HTERT RPE-1 (cell line): ENCODE data around the gene RSRC1.
"Not testable (repeated sequence)": the region's sequence is repeated elsewhere in the genome, so short reads cannot be mapped to it uniquely, and the experiment has no call there.

ENCODE experiments used
- in situ Hi-C: fragments of 300-500 bp; cut with MboI; formaldehyde crosslinking; loops from 4 replicates; pipeline ENCODE4 v1.14.3; 2020; ENCODE audit warnings: low sequenced_read_pairs

The RSRC1 gene

DNA sequence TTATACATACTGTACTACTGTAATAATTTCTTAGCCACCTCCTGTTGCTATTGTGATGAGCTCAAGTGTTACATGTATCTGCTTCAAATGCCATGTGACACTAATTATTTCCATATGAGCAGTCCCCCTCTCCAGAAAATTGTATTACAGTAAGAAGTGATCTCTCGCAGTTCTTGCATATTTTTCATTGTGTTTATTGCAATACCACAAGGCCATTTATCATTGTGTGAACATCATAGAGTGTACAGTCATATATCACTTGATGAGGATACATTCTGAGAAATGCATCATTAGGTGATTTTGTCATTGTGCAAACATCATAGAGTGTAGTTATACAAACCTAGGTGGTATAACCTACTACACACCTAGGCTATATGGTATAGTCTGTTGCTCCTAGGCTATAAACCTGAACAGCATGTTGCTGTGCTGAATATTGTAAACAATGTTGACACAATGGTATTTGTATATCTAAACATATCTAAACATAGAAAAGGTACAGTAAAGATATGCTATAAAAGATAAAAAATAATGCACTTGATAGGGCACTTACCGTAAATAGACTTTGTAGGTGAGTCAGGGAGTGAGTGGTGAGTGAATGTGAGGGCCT is 271.5 kb downstream of the RSRC1 start:
- in situ Hi-C loops, result no loop called here

DNA sequence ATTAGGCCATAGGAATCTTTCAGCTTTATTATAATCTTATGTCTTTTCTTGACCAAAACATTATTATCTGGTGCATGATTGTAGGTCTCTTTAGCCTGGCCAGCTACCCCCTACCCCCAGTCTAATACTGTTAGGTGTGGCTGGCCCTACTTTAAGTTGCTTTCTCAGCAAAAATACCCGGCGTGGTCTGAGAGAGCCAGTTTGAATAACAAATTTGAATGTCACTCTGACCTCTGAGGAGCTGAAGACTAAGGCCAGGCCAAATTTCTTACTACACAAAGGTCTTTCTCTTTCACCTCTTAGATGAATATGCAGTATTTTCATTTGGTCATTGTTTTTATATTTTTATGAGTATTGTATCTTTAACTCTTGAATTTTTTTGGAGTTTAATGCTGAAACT is 272.6 kb downstream of the RSRC1 start:
- in situ Hi-C loops, result no loop called here

DNA sequence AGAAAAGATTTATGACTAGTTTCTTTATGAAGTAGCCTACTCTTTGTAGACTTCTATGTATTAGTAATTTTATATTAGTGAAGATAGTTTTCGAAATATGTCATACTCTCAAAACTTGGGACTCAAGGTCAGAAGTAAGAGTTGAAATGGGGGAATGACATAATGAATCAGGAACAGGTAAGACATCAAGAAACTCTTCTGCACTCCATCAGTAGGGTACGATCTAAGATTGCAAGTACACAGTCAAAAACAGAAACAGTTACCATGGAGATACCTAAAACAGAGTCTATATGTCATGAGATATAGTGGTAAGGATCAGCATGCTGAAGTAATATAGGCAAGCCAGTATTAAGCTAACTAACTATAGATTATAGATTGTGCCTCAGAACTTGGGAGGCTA is 274.1 kb downstream of the RSRC1 start:
- in situ Hi-C loops, result no loop called here

DNA sequence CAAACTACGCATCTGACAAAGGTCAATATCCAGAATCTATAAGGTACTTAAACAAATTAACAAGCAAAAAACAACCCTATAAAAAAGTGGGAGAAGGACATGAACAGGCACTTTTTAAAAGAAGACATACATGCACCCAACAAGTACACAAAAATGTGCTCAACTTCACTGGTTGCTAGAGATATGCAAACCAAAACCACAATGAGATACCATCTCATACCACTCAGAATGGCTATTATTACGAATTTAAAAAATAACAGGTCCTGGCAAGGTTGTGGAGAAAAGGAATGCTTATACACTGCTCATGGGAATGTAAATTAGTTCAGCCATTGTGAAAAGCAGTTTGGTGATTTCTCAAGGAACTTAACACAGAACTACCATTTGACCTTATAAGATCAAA is 285.5 kb downstream of the RSRC1 start:
- in situ Hi-C loops, result no loop called here

DNA sequence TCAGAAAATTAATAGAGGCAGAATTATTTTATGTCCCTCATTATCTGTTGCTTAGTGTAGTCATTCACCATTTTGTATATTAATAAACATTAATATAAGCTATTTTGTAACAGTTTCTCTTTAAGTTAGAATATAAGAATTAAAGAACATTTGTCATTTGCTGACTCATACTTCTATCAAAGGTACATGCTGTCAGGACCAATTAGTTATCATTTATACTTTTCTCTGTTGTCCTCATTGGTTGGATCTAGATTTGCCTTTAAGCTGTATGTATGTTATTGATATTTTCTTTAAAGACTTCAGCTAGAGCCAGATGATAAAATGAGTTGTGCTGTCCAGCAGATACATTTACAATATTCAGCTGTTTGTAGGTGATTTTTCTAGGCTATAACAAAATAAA is 292.7 kb downstream of the RSRC1 start:
- in situ Hi-C loops, result no loop called here

DNA sequence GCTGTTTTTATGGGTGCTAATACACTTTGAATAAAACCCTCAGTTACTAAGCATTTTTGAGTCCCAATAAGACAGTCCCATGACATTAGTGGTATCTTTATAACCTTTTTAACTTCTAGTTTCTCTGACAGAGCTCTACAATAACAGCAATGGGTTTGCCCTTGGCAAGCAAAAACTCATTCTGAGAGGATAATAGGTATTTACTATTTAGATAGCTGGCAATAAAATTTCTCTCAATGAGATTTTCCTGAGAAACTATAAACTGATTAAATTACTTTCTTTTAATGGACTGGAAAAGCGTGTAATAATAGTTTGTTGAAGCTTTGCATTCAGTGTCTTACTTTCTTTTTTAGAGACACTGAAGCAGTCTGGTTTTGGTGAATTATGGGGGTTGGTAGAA is 293.1 kb downstream of the RSRC1 start:
- in situ Hi-C loops, result no loop called here

DNA sequence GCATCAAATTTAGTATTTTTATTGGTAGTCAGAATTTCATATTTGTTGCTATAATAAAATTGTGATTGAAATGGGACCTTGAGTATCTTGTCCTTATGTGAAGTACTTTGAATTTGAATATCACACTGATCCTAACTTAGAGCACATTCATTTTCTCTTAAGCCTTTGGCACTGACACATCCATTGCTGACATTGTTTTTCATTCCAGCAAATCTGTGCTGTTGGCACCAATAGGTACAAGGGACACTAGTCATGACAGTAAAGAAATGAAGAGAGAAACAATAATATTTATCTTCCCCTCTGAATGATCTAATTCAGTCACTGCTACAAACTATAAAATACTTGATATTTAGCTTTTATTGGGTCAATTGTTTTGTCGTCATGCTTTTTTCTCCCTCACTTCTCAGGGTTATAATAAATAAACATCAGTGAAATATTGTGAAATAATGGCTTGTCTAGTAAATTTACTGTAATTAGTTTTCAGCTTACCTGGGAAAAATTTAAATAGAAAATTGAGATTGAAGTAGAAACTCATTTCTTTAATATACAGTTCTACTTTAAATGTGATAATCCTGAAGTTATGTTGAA is 294.3 kb downstream of the RSRC1 start:
- in situ Hi-C loops, result no loop called here

DNA sequence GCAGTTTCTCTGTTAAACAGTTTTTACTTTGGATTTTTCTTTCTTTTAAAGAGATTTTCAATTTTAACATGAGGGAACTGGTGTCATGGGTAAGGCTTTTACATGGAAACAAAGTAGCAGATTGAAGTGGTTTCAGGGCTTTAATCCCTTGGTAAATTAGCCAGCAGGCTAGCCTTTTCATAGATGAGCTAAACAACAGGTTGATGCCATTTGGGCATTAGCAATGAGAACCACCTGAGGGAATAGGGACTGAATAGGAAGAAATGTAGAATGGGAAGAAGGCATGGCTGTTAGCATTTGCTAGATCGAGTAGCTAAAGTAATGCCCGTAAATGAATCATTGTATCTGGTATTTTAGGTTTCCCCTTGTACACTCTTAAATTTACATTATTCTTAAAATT is 295.6 kb downstream of the RSRC1 start:
- in situ Hi-C loops, result no loop called here

DNA sequence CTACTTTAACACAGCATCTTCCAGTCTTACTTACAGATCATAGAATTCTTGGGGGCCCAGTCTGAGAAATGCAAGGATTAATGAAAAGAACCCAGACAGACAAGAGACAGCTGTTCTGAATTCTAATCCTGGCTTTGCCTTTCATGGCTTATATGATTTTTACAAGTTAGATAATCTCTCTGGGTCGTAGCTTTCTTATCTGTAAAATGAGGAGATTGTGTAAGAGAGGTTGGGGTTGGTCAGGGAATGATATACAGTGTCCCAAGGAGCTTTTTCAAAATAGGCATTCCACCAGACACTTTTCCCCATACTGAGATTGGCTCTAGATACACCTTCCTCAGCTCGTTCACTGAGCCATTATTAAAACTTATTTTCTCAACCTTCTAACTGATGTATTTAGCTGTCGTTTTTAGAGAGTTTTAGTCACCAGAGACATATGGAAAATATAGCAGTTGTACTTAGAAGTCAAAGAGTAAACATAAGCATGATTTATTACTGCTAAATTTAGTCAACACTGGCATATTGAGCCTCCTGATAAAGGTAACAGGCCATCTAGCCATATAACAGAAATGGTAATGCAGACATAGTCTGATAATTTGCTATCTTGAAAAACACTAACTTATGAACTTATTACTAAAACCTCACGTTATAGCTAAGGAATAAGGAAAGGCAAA is 298.1 kb downstream of the RSRC1 start:
- in situ Hi-C loops, result no loop called here

DNA sequence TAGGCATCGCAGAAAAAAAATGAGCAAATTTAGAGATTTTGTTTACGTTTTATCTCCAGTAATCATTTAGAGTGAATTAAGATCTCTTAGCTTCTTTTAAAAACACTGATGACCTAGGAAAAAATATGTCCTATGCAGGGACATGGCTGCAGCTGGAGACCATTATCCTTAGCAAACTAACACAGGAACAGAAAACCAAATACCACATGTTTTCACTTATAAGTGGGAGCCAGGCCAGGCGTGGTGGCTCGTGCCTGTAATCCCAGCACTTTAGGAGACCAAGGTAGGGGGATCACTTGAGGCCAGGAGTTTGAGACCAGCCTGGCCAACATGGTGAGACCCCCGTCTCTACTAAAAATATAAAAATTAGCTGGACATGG is 298.6 kb downstream of the RSRC1 start:
- in situ Hi-C loops, result not testable (repeated sequence)

DNA sequence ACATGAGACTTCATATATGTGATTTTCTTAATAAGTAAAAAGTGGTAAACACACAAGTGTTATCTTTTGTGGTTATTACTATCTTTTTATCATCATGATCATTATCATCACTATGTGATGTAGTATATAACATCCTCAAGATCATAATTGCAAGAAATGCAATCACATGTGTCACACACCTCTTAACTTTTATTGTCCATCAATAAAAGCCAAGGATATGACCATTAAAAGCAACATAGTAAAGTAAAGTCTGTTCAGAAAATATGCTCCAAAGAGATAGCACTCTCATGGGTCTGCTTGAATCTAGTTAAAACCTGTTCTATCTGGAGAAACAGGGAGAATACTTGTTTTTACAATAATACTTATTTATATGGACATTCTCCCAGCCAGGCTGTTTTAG is 308.1 kb downstream of the RSRC1 start:
- in situ Hi-C loops, result no loop called here

DNA sequence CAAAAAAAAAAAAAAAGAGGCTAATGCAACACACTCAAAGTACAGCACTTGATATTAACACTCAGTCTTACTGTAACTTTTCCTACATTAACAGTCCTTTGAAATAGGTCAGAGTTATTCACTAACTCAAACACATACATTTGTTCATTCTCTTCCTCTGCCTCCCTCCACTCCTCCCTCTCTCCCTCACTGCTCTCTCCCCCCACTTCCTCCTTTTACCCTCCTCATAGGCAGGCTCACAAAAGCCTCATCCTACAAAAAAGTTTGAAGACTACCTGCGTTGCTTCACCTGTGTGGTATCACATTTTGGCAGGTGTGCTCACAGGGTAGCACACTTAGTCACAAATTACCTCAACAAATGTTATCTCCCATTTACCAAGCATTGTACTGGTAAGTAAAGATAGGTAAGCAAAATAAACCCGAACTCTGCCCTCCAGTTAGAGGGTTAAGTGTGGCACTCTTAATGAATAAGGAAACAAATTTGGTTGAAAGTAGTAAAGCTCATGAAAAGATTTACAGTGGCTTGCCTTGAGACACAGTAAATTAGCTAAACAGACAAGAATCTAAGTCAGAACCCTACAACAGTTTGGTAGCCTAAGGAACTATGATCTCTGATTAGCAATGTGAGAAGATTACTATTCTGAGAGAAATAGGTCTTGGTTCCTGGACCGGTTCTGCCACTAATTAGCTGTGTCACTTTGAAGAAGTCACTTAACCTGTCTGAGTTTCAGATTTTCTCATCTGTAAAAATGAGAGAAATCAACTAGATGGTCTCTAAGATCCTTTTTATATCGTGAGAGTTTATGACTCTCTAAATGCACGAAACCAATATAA is 310.1 kb downstream of the RSRC1 start:
- in situ Hi-C loops, result no loop called here

DNA sequence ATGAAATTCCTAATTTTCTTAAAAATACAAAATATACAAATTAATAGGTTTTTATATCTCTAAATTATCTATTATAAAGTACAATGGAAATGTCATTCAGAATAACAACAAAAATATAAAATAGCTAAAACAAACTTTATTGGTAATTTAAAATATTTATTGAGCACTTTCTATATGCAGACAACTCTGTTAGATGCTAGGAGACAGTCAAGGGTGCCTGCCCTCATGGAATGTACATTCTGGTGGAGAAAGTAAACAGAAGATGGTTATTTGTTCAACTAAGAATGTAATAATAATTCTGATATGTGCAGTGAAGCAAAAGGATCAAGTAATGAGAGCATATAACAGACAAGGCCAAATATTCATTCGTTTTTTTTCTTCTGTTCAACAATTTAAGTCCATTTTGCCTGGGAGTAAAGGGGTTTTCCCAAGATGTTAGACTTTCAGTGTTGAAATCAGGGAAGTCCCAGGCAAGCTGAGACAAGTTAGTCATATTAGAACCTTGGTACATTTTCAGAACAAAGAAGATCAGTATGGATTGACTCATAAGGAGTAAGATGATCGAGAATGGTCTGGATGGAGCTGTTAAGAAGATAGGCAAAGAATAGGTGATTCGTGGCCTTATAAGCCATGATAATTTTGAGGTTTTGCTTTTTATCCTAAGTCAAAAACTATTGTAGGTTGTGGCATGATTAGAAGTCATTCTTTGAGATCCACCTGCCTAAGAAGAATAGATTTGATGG is 310.9 kb downstream of the RSRC1 start:
- in situ Hi-C loops, result no loop called here

DNA sequence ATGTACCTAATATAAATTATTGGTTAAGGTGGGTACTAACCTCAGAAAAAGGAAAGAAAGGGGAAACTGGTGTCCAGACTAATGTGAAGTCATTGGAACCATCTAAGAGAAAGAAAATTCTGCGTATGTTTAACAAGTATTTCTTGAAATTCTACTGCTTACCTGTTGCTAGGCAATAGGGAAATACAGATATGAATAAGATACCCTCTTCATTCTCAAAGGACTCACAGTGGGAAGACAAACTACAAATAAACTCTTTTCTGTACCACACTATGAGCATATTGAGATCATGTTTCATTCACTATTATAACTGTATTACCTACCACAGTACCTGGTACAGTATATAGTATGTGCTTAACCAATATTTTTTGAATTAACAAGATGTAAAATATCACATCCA is 320.6 kb downstream of the RSRC1 start:
- in situ Hi-C loops, result no loop called here

DNA sequence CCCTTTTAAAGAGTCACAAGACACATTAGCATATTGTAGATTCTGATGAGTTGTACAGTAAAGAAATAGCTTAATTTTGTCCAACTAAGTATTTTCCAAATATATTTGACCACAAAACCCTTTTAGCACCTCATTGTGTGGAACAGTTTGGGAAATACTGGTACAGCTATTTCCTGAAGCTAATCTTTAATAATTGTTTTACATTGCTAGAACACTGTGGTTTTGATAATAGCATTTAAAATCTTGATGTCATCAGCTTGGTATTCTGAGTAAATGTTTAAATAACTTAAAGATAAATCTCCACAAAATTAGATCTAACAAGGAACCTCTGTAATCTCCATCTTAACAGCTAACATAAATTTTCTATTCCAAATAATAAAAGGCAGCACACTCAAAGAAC is 321.1 kb downstream of the RSRC1 start:
- in situ Hi-C loops, result no loop called here

DNA sequence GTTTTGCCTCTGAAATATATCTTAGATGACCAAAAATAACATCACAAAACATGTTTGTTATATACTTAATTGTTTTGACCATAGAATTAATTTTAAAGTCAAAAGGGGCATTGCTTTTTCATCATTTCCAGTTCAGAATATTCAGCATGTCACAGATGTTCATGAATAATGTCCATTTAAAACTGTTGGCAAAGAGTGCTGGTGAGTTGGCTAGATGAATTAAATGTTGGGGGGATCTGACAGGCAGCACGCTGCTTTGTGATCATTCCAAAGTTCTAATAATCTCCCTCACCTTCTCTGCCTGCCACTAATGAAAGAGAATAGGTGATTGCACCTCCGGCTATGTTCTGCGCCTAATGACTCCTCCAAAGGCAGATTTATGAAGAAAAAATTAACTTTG is 321.9 kb downstream of the RSRC1 start:
- in situ Hi-C loops, result no loop called here

DNA sequence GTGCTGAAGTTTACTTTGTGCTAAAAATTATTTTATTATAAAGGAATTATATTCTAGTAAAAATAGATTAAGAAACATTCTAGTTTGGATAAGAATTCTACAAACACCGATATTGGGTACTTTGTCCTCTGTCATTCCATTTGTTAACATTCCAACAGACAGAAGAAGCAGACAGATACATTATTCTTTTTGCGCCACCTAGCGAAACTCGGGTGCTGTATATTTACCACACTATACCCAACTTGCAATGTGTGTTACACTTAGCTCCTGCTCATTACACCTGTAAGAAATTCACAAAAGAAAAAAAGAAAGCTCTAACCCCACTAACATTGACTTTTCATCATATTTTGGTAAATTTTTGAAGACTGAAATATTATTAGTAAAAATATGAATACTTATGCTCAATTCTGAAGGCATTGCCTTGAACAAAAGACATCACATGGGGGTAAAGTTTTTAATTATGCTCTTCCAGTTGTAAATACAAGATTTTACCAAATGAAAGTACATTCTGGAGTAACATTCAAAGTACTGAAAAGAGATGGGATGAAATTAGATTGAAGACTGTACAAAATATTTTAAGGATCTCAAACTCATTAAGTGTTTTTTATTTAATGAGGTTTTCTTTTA is 324.6 kb downstream of the RSRC1 start:
- in situ Hi-C loops, result no loop called here

DNA sequence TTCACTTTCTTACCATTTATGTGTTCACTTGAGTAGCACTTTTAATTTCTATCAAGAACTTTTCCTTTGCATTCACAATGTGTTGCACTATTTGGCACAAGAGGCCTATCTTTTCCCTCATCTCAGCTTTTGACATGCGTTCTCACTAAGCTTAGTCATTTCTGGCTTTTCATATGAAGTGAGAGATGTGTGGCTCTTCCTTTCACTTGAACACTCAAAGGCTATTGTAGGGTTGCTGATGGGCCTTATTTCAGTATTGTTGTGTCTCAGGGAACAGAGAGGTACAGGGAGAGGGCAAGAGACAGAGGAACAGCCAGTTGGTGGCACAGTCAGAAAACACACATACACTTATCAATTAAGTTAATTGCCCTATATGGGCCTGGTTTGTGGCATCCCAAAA is 333.7 kb downstream of the RSRC1 start:
- in situ Hi-C loops, result no loop called here

DNA sequence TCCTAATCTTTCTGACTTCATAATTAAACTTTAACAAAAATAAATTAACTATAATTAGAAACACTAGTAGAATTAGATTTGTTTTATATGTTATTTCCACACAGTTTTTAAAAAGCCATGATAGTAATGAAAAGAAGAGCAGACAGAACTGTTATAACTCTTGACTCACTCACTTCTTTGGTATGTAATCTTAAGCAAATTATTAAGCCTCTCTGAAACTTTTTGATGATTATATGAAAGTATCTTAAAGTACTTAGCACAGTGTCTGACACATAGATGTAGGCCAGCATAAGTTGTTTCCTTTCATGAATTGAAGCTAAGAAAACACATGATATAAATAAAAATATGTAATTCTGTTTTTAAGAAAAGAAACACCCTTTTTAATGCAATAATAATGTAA is 337.5 kb downstream of the RSRC1 start:
- in situ Hi-C loops, result no loop called here

DNA sequence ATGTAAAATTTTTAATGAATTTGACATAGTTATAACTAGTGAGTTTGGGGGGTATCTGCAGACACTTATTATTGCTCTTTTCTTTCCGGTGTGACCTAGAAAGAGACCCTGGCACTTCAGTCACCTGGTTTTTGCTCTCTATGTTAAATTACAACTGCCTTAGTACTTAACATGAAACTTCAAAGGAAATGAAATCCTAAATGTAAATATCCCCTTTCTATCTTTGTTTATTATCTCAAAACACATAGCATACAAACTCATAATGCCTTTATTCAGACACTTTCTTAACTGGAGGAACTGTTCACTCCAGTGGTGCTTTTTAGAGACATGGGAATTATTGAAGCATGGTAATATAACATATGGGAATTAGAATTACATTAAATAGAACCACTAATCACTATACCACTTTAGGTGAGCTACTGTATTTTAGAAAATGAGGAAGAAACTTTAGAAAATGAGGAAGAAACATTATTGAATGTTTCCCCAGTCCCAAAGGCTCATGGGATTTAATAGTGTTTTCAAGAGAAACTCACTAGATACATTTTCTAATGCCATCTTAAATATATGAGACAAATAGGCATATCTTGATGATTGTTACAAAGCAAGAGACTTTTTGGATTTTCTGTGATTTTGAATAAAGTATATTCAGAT is 341.6 kb downstream of the RSRC1 start:
- in situ Hi-C loops, result no loop called here
